Body of pancreas (tissue), 4 donors: Measurements from ENCODE around the gene RASL11A. TPM values are rescaled to one million over a fixed set of nuclear protein-coding genes. Genes with fewer than 3 reads are reported as not detected.

Experiments used
- ATAC-seq: fragments of 150-250 bp; one replicate; pipeline ENCODE4 v1.9.1; 2016
- DNase-seq, 4 donors: peaks; one replicate each; pipeline ENCODE4 v3.0.0-alpha.2; 2019
- H3K27ac ChIP-seq, 4 donors: fragments of 200-600 bp; sonication (generic); 1 replicate in 3 of 4; 2 replicates in 1 of 4; pipeline versions ENCODE4 v1.5.1 to v1.6.1; 2016 to 2019; ENCODE audit warnings: mild to moderate bottlenecking in 1 of 4, mixed read lengths in 1 of 4, moderate library complexity in 1 of 4
- H3K27me3 ChIP-seq, 2 donors: fragments of 200-600 bp; sonication (generic); one replicate each; pipeline ENCODE4 v1.6.0; 2016; ENCODE audit warnings: mild to moderate bottlenecking in 1 of 2
- H3K36me3 ChIP-seq, 2 donors: fragments of 200-600 bp; sonication (generic); replicated peaks in 1 of 2; 2 replicates each; pipeline ENCODE4 v1.5.1; 2016; ENCODE audit warnings: low read depth in 2 of 2; ENCODE audit not compliant: insufficient read depth in 1 of 2
- H3K4me1 ChIP-seq: fragments of 200-600 bp; sonication (generic); one replicate; pipeline ENCODE4 v1.6.0; 2016
- H3K4me3 ChIP-seq, 2 donors: fragments of 200-600 bp; sonication (generic); 1 replicate in 1 of 2; 2 replicates in 1 of 2; pipeline ENCODE4 v1.5.1; 2016 to 2019
- H3K9me3 ChIP-seq, 3 donors: fragments of 200-600 bp; sonication (generic); 1 replicate in 2 of 3; 2 replicates in 1 of 3; pipeline ENCODE4 v1.5.1; 2016
- CTCF ChIP-seq, 7 experiments: fragments of 450-650 bp in 4 of 7; fragments of 200-600 bp in 3 of 7; sonication (generic) in 3 of 7; IDR thresholded peaks; one replicate each; pipeline ENCODE4 v1.5.1; 2016 to 2019; ENCODE audit warnings: antibody characterized with exemption in 7 of 7
- POLR2A ChIP-seq, 3 donors: fragments of 450-650 bp; IDR thresholded peaks; one replicate each; pipeline ENCODE4 v1.6.1; 2016; ENCODE audit warnings: antibody characterized with exemption in 3 of 3, mild to moderate bottlenecking in 2 of 3
- whole genome bisulfite sequencing, 2 donors: methylation state at CpG; one replicate each; pipeline ENCODE4 v1.1.5; 2017; 5-methylcytosine and 5-hydroxymethylcytosine counted together
- intact Hi-C: fragments of 100-400 bp; cut with DNase I; formaldehyde crosslinking; loops from one replicate; pipeline ENCODE4 v1.15.1; 2023
- total RNA-seq, 2 donors: library from RNA; depleted of rRNA; stranded (reverse); fragments of >200 nt; gene quantifications; one replicate each; pipeline ENCODE4 v1.1.0, GENCODE V29; 2016

Gene RASL11A
- total RNA-seq, 2 donors from 2014 or later = 1.3 to 6.5 TPM

DNA sequence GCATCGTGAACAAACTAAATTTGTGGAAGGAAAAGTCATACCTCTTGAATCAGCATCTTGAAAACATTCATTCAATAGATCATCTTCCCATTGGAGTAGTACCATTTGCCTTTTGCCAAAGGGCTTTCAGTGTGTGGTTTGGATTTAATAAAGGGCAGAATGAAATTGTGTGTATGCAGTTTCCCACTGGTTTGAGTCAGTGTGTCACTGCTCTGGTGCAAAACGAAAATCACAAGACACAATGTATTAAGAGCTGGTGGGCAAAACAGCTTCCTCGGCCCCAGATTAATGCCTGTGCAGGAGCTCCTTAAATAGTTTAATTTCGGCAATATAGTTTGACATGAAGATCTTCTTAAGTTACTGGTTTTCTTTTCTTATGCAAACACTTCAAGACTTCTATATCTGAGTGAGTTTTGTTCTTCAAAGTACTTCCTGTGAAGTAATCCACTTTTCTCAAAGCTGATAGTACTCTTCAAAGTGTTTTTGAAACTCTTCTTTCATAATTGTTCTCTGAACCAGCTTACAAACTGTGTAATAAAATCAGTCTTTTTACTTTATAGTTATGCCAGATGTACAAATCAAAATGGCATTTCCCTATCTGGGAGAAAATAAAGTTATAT is 32.1 kb downstream of the RASL11A start:
- TF ChIP-seq CTCF (IDR thresholded peaks at IDR 0.05) = no peak
- no peak for TF ChIP-seq POLR2A (IDR thresholded peaks at IDR 0.05)
- DNase-seq = no peak
- no peak for ATAC-seq
- Histone ChIP-seq H3K27me3 (no peaks in the 10 kb centered on the region), H3K36me3 (no peaks in the 10 kb centered on the region), H3K9me3 (no peaks in the 10 kb centered on the region), H3K4me1 (no peaks in the 10 kb centered on the region), H3K4me3 (no peak overlapping the region), H3K27ac (no peak overlapping the region)
- WGBS, 2 donors = 42 to 60% methylated on average over 4 of the region's 4 CpGs
- intact Hi-C loops = no loop called here

DNA sequence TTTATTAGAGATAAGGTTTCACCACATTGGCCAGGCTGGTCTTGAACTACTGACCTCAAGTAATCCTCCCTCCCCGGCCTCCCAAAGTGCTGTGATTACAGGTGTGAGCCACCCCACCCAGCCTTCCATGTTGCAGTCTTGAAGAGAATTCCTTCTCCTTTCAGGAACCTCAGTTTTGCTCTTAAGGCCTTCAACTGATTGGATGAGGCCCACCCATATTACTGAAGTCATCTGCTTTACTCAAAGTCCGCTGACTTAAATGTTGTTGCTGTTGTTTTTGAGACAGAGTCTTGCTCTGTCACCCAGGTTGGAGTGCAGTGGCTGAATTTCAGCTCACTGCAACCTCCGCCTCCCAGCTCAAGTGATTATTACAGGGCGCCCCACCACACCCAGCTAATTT is 33.5 kb downstream of the RASL11A start:
- intact Hi-C loops = no loop called here
- H3K27ac ChIP-seq = no peak overlapping the region
- 88 to 95% methylated on average over 4 of the region's 4 CpGs for WGBS, 2 donors
- no peaks in the 10 kb centered on the region for H3K4me1 ChIP-seq
- H3K27me3 ChIP-seq = no peaks in the 10 kb centered on the region
- H3K4me3 ChIP-seq = no peak overlapping the region
- no peaks in the 10 kb centered on the region for H3K36me3 ChIP-seq
- TF ChIP-seq CTCF (IDR thresholded peaks at IDR 0.05) (no peak), POLR2A (IDR thresholded peaks at IDR 0.05) (no peak)
- ATAC-seq = no peak
- DNase-seq = no peak
- H3K9me3 ChIP-seq = no peaks in the 10 kb centered on the region

DNA sequence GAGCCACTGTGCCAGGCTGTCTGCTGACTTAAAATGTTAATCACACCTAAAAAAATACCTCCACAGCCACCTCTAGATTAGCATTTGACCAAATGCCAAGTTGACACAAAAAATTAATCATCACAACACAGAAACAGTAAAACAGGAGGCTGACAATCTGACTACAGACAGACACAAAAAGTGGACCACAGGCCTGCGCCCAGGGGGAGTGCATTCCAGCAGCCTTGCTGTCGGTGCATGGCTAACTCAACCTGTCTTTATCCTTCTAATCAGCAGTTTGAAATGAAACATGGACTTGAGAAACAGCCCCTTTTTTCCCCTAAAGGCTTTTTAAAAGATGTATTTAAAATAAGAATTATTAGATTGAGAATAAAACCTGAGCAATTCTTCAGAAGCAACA is 34.0 kb downstream of the RASL11A start:
- WGBS, 2 donors = 61 to 78% methylated on average over 2 of the region's 2 CpGs
- H3K36me3 ChIP-seq = no peaks in the 10 kb centered on the region

GRCh38 chr13:27306364-27306763 is 35.7 kb downstream of the RASL11A start:
- H3K4me3 ChIP-seq = no peak overlapping the region
- no peak for TF ChIP-seq CTCF (IDR thresholded peaks at IDR 0.05)
- TF ChIP-seq POLR2A (IDR thresholded peaks at IDR 0.05) = no peak
- H3K27me3 ChIP-seq = no peaks in the 10 kb centered on the region
- no peak for ATAC-seq
- no peak for DNase-seq
- no peaks in the 10 kb centered on the region for H3K36me3 ChIP-seq
- H3K4me1 ChIP-seq = no peaks in the 10 kb centered on the region
- intact Hi-C loops = no loop called here
- WGBS, 2 donors = 71 to 74% methylated on average over 5 of the region's 5 CpGs
- no peaks in the 10 kb centered on the region for H3K9me3 ChIP-seq
- H3K27ac ChIP-seq = no peak overlapping the region

More for the DNA sequence above, 34.0 kb downstream of the RASL11A start:
- no peak overlapping the region for H3K4me3 ChIP-seq
- TF ChIP-seq CTCF (IDR thresholded peaks at IDR 0.05) (no peak), POLR2A (IDR thresholded peaks at IDR 0.05) (no peak)
- H3K4me1 ChIP-seq = no peaks in the 10 kb centered on the region
- ATAC-seq (no peak), DNase-seq (no peak)
- no peaks in the 10 kb centered on the region for H3K9me3 ChIP-seq
- intact Hi-C loops = no loop called here
- no peak overlapping the region for H3K27ac ChIP-seq
- no peaks in the 10 kb centered on the region for H3K27me3 ChIP-seq

GRCh38 chr13:27308941-27309340 is 38.3 kb downstream of the RASL11A start:
- Histone ChIP-seq H3K4me3 (no peak overlapping the region), H3K4me1 (no peaks in the 10 kb centered on the region), H3K27me3 (no peaks in the 10 kb centered on the region), H3K36me3 (no peaks in the 10 kb centered on the region), H3K27ac (no peak overlapping the region), H3K9me3 (no peaks in the 10 kb centered on the region)
- TF ChIP-seq POLR2A (IDR thresholded peaks at IDR 0.05) = no peak
- no peak for TF ChIP-seq CTCF (IDR thresholded peaks at IDR 0.05)
- ATAC-seq (no peak), DNase-seq (no peak)
- intact Hi-C loops = no loop called here
- 77 to 85% methylated on average over 15 to 19 of the region's 19 CpGs for WGBS, 2 donors
